ENCODE data around the gene CDYL2.

CDYL2 gene

GRCh38 chr16:80669673-80670072 lies 134.7 kb downstream of the CDYL2 start:
- Histone ChIP-seq H3K27me3 (ENCODE audit: control insufficient read depth in 2 of 2, insufficient read depth in 2 of 2, low read length in 2 of 2) (no peaks in the 10 kb centered on the region), H3K9ac (ENCODE audit: low read depth in 1 of 2, low read length in 2 of 2) (no peak overlapping the region), H3K27ac (ENCODE audit: low read depth in 2 of 2, low read length in 2 of 2) (no peak overlapping the region), H3K36me3 (ENCODE audit: control insufficient read depth in 2 of 2, insufficient read depth in 2 of 2, low read length in 2 of 2) (no peaks in the 10 kb centered on the region), H3K9me3 (ENCODE audit: control insufficient read depth in 2 of 2, low read length in 2 of 2) (no peaks in the 10 kb centered on the region), H3K4me3 (ENCODE audit: low read length in 2 of 2) (no peak overlapping the region), H3K4me1 (ENCODE audit: control insufficient read depth in 2 of 2, insufficient read depth in 2 of 2, low read length in 2 of 2) (no peaks in the 10 kb centered on the region)

GRCh38 chr16:80667925-80668324 lies 136.5 kb downstream of the CDYL2 start:
- no peaks in the 10 kb centered on the region for H3K27me3 ChIP-seq (ENCODE audit: control insufficient read depth in 2 of 2, insufficient read depth in 2 of 2, low read length in 2 of 2)
- H3K36me3 ChIP-seq (ENCODE audit: control insufficient read depth in 2 of 2, insufficient read depth in 2 of 2, low read length in 2 of 2) = no peaks in the 10 kb centered on the region
- H3K9ac ChIP-seq (ENCODE audit: low read depth in 1 of 2, low read length in 2 of 2) = no peak overlapping the region
- no peak overlapping the region for H3K27ac ChIP-seq (ENCODE audit: low read depth in 2 of 2, low read length in 2 of 2)
- no peaks in the 10 kb centered on the region for H3K4me1 ChIP-seq (ENCODE audit: control insufficient read depth in 2 of 2, insufficient read depth in 2 of 2, low read length in 2 of 2)
- H3K9me3 ChIP-seq (ENCODE audit: control insufficient read depth in 2 of 2, low read length in 2 of 2) = no peaks in the 10 kb centered on the region
- no peak overlapping the region for H3K4me3 ChIP-seq (ENCODE audit: low read length in 2 of 2)

- no peak overlapping the region for H3K9ac ChIP-seq (ENCODE audit: low read depth in 1 of 2, low read length in 2 of 2)
- no peaks in the 10 kb centered on the region for H3K4me1 ChIP-seq (ENCODE audit: control insufficient read depth in 2 of 2, insufficient read depth in 2 of 2, low read length in 2 of 2)
- H3K4me3 ChIP-seq (ENCODE audit: low read length in 2 of 2) = no peak overlapping the region
- no peaks in the 10 kb centered on the region for H3K9me3 ChIP-seq (ENCODE audit: control insufficient read depth in 2 of 2, low read length in 2 of 2)
- no peak overlapping the region for H3K27ac ChIP-seq (ENCODE audit: low read depth in 2 of 2, low read length in 2 of 2)
- H3K27me3 ChIP-seq (ENCODE audit: control insufficient read depth in 2 of 2, insufficient read depth in 2 of 2, low read length in 2 of 2) = no peaks in the 10 kb centered on the region
- no peaks in the 10 kb centered on the region for H3K36me3 ChIP-seq (ENCODE audit: control insufficient read depth in 2 of 2, insufficient read depth in 2 of 2, low read length in 2 of 2)
These were observed 137.2 kb downstream of the CDYL2 start for GRCh38 chr16:80667251-80667560.

DNA sequence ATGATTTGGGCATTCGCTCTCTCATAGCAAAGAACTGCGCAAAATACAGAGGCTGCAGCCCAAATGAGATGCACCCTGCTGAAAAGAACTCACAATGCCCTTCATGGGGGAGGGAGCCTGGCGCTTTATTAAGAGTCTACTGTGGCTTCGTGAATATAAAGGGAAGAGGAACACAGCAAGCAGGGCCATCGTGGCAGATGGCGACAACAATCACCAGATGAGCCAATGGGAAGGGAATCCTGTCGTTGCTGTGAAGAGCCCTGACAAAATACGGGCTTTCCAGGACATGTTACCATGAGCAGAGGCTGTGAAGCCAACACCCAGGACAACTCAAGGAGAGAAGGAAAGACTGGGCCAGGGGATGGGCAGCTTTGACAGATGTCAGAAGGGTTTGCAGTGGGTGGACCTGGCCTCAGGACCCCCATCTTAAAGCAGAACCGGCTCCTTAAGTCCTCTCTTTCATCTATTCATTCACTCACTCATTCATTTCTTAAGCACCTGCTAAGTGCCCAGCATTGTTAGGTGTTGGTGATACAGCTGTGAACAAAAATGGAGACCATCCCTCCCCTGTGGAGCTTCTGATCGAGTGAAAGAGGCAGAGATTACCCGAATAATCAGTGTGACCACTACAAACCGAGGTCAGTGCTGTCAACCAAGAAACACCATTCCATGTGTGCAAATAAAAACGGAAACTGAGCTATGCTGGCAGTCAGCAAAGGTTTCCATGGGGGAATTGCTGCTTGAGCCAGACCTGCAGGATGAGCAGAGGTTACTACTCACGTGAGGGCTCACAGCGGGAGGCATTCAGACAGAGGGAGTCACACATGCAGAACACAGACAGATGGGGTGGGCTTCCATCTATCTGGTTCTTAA lies 137.8 kb downstream of the CDYL2 start:
- Histone ChIP-seq H3K4me1 (ENCODE audit: control insufficient read depth in 2 of 2, insufficient read depth in 2 of 2, low read length in 2 of 2) (no peaks in the 10 kb centered on the region), H3K36me3 (ENCODE audit: control insufficient read depth in 2 of 2, insufficient read depth in 2 of 2, low read length in 2 of 2) (no peaks in the 10 kb centered on the region), H3K27ac (ENCODE audit: low read depth in 2 of 2, low read length in 2 of 2) (no peak overlapping the region), H3K9me3 (ENCODE audit: control insufficient read depth in 2 of 2, low read length in 2 of 2) (no peaks in the 10 kb centered on the region), H3K27me3 (ENCODE audit: control insufficient read depth in 2 of 2, insufficient read depth in 2 of 2, low read length in 2 of 2) (no peaks in the 10 kb centered on the region), H3K4me3 (ENCODE audit: low read length in 2 of 2) (no peak overlapping the region), H3K9ac (ENCODE audit: low read depth in 1 of 2, low read length in 2 of 2) (no peak overlapping the region)

GRCh38 chr16:80665356-80665755 lies 139.0 kb downstream of the CDYL2 start:
- H3K9me3 ChIP-seq (ENCODE audit: control insufficient read depth in 2 of 2, low read length in 2 of 2) = no peaks in the 10 kb centered on the region
- H3K9ac ChIP-seq (ENCODE audit: low read depth in 1 of 2, low read length in 2 of 2) = no peak overlapping the region
- no peak overlapping the region for H3K27ac ChIP-seq (ENCODE audit: low read depth in 2 of 2, low read length in 2 of 2)
- no peaks in the 10 kb centered on the region for H3K27me3 ChIP-seq (ENCODE audit: control insufficient read depth in 2 of 2, insufficient read depth in 2 of 2, low read length in 2 of 2)
- H3K36me3 ChIP-seq (ENCODE audit: control insufficient read depth in 2 of 2, insufficient read depth in 2 of 2, low read length in 2 of 2) = no peaks in the 10 kb centered on the region
- no peaks in the 10 kb centered on the region for H3K4me1 ChIP-seq (ENCODE audit: control insufficient read depth in 2 of 2, insufficient read depth in 2 of 2, low read length in 2 of 2)
- H3K4me3 ChIP-seq (ENCODE audit: low read length in 2 of 2) = no peak overlapping the region

DNA sequence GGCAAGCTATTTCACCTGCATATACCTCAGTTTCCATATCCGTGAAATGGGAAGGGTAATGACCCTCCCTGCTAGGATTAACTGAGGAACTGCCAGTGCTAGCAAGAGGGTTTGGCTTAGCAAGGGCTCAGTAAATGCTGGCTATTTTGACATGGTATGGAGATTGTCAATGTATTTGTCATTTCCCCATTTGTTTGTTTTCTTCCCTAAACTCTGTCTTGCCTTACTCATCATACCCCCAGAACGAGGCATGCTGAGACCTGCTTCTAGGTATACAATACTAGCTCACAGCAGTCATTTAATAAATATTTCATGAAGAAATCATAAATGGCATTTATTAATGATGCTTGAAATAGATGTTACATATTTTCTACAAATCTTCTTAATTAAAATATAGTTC lies 139.6 kb downstream of the CDYL2 start:
- H3K27ac ChIP-seq (ENCODE audit: low read depth in 2 of 2, low read length in 2 of 2) = no peak overlapping the region

DNA sequence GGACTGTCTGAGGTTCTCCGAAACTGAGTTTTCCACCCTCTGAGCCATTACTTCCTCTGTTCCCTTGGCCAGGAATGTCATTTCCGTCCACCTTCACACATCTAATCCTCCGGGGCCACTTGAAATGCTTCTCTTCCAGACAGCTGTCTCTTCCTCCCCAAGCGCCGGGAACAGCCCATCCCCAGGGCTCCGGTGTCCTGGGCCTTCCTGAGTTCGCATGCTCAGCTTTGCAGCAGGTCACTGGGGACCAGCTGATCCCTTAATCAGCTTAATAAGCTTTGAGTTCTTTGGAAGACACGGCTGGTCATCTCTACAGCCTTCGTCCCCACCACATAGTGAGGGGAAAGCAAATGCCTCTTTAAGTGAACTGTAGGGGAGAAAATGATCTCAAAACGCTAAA lies 140.2 kb downstream of the CDYL2 start:
- no peaks in the 10 kb centered on the region for H3K27me3 ChIP-seq (ENCODE audit: control insufficient read depth in 2 of 2, insufficient read depth in 2 of 2, low read length in 2 of 2)
- H3K4me1 ChIP-seq (ENCODE audit: control insufficient read depth in 2 of 2, insufficient read depth in 2 of 2, low read length in 2 of 2) = no peaks in the 10 kb centered on the region
- H3K9ac ChIP-seq (ENCODE audit: low read depth in 1 of 2, low read length in 2 of 2) = no peak overlapping the region
- H3K36me3 ChIP-seq (ENCODE audit: control insufficient read depth in 2 of 2, insufficient read depth in 2 of 2, low read length in 2 of 2) = no peaks in the 10 kb centered on the region
- H3K4me3 ChIP-seq (ENCODE audit: low read length in 2 of 2) = no peak overlapping the region
- no peak overlapping the region for H3K27ac ChIP-seq (ENCODE audit: low read depth in 2 of 2, low read length in 2 of 2)
- H3K9me3 ChIP-seq (ENCODE audit: control insufficient read depth in 2 of 2, low read length in 2 of 2) = no peaks in the 10 kb centered on the region

More for the DNA sequence above, 139.6 kb downstream of the CDYL2 start:
- Histone ChIP-seq H3K36me3 (ENCODE audit: control insufficient read depth in 2 of 2, insufficient read depth in 2 of 2, low read length in 2 of 2) (no peaks in the 10 kb centered on the region), H3K4me3 (ENCODE audit: low read length in 2 of 2) (no peak overlapping the region), H3K9ac (ENCODE audit: low read depth in 1 of 2, low read length in 2 of 2) (no peak overlapping the region), H3K4me1 (ENCODE audit: control insufficient read depth in 2 of 2, insufficient read depth in 2 of 2, low read length in 2 of 2) (no peaks in the 10 kb centered on the region), H3K9me3 (ENCODE audit: control insufficient read depth in 2 of 2, low read length in 2 of 2) (no peaks in the 10 kb centered on the region), H3K27me3 (ENCODE audit: control insufficient read depth in 2 of 2, insufficient read depth in 2 of 2, low read length in 2 of 2) (no peaks in the 10 kb centered on the region)

- no peaks in the 10 kb centered on the region for H3K27me3 ChIP-seq (ENCODE audit: control insufficient read depth in 2 of 2, insufficient read depth in 2 of 2, low read length in 2 of 2)
- H3K4me3 ChIP-seq (ENCODE audit: low read length in 2 of 2) = no peak overlapping the region
- no peak overlapping the region for H3K27ac ChIP-seq (ENCODE audit: low read depth in 2 of 2, low read length in 2 of 2)
- no peaks in the 10 kb centered on the region for H3K36me3 ChIP-seq (ENCODE audit: control insufficient read depth in 2 of 2, insufficient read depth in 2 of 2, low read length in 2 of 2)
- H3K9me3 ChIP-seq (ENCODE audit: control insufficient read depth in 2 of 2, low read length in 2 of 2) = no peaks in the 10 kb centered on the region
- H3K9ac ChIP-seq (ENCODE audit: low read depth in 1 of 2, low read length in 2 of 2) = no peak overlapping the region
- H3K4me1 ChIP-seq (ENCODE audit: control insufficient read depth in 2 of 2, insufficient read depth in 2 of 2, low read length in 2 of 2) = no peaks in the 10 kb centered on the region
These were observed 141.3 kb downstream of the CDYL2 start for GRCh38 chr16:80663078-80663477.

DNA sequence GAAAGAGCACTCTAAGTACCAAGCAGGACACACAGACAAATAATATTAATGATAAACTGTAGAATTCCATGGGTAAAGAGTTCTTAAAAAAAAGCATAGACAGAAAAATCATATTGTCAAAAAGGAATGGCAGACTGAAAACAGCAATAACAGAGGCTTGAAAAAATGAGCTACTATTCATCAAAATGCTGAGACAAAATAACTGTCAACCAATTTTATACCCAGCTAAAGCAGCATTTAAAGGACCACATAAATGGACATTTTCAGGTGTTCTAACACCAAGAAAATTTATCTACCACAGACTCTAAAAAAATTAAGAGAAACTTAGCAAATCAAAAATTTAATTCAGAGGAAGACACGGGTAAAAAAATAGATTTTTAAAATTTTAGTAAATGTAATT lies 144.5 kb downstream of the CDYL2 start:
- Histone ChIP-seq H3K27ac (ENCODE audit: low read depth in 2 of 2, low read length in 2 of 2) (no peak overlapping the region), H3K9me3 (ENCODE audit: control insufficient read depth in 2 of 2, low read length in 2 of 2) (no peaks in the 10 kb centered on the region), H3K27me3 (ENCODE audit: control insufficient read depth in 2 of 2, insufficient read depth in 2 of 2, low read length in 2 of 2) (no peaks in the 10 kb centered on the region), H3K9ac (ENCODE audit: low read depth in 1 of 2, low read length in 2 of 2) (no peak overlapping the region), H3K4me3 (ENCODE audit: low read length in 2 of 2) (no peak overlapping the region), H3K36me3 (ENCODE audit: control insufficient read depth in 2 of 2, insufficient read depth in 2 of 2, low read length in 2 of 2) (no peaks in the 10 kb centered on the region), H3K4me1 (ENCODE audit: control insufficient read depth in 2 of 2, insufficient read depth in 2 of 2, low read length in 2 of 2) (peaks cover 0 to 4% of the 10 kb centered on the region in 2 donors)

GRCh38 chr16:80656711-80657150 lies 147.7 kb downstream of the CDYL2 start:
- H3K27ac ChIP-seq (ENCODE audit: low read depth in 2 of 2, low read length in 2 of 2) = peak overlapping the region in 1 of 2 donors; percentile 45
- peak overlapping the region in 1 of 2 donors; percentile 62 for H3K4me3 ChIP-seq (ENCODE audit: low read length in 2 of 2)
- H3K9me3 ChIP-seq (ENCODE audit: control insufficient read depth in 2 of 2, low read length in 2 of 2) = no peaks in the 10 kb centered on the region
- H3K27me3 ChIP-seq (ENCODE audit: control insufficient read depth in 2 of 2, insufficient read depth in 2 of 2, low read length in 2 of 2) = no peaks in the 10 kb centered on the region
- H3K36me3 ChIP-seq (ENCODE audit: control insufficient read depth in 2 of 2, insufficient read depth in 2 of 2, low read length in 2 of 2) = no peaks in the 10 kb centered on the region
- H3K4me1 ChIP-seq (ENCODE audit: control insufficient read depth in 2 of 2, insufficient read depth in 2 of 2, low read length in 2 of 2) = peaks cover 0 to 4% of the 10 kb centered on the region in 2 donors
- peak overlapping the region in 1 of 2 donors; percentile 30 for H3K9ac ChIP-seq (ENCODE audit: low read depth in 1 of 2, low read length in 2 of 2)

Measured in mucosa of rectum (tissue), 2 donors.